ENCODE data around the gene SPAG16.

Gene SPAG16

DNA sequence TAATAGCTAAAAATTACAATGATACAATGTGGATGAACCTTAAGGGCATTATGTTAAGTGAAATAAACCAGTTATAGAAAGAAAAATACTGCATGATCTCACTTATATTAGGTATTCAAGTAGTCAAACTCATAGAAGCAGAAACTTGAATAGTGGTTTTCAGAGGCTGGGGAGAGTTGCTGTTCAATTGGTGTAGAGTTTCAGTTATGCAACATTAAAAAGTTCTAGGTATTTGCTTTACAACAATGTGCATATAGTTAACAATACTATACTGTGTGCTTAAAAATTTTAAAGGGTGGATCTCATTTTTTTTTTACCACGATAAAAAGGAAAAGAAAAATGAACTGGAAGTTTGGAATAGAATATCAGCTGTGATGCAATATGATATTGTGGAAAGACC is 479.1 kb downstream of the SPAG16 start:
- no peak overlapping the region for H3K4me2 ChIP-seq (ENCODE audit: low read length)
- TF ChIP-seq, protein P1, sequence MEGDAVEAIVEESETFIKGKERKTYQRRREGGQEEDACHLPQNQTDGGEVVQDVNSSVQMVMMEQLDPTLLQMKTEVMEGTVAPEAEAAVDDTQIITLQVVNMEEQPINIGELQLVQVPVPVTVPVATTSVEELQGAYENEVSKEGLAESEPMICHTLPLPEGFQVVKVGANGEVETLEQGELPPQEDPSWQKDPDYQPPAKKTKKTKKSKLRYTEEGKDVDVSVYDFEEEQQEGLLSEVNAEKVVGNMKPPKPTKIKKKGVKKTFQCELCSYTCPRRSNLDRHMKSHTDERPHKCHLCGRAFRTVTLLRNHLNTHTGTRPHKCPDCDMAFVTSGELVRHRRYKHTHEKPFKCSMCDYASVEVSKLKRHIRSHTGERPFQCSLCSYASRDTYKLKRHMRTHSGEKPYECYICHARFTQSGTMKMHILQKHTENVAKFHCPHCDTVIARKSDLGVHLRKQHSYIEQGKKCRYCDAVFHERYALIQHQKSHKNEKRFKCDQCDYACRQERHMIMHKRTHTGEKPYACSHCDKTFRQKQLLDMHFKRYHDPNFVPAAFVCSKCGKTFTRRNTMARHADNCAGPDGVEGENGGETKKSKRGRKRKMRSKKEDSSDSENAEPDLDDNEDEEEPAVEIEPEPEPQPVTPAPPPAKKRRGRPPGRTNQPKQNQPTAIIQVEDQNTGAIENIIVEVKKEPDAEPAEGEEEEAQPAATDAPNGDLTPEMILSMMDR (IDR thresholded peaks at IDR 0.05; ENCODE audit: low read length) = no peak
- H2AFZ ChIP-seq (ENCODE audit: low read length) = no peak overlapping the region
- peaks cover 13% of the 10 kb centered on the region for H3K4me1 ChIP-seq (ENCODE audit: insufficient read depth, low read length, severe bottlenecking)
- no peaks in the 10 kb centered on the region for H3K36me3 ChIP-seq (ENCODE audit: insufficient read depth, low read length)
- H3K4me3 ChIP-seq (ENCODE audit: low read depth, low read length, poor library complexity, severe bottlenecking) = no peak overlapping the region
- H3K27me3 ChIP-seq (ENCODE audit: insufficient read depth, low read length) = no peaks in the 10 kb centered on the region
- H4K20me1 ChIP-seq (ENCODE audit: insufficient read depth, low read length) = no peaks in the 10 kb centered on the region
- no peaks in the 10 kb centered on the region for H3F3A ChIP-seq (ENCODE audit: insufficient read depth, low read length)
- no peaks in the 10 kb centered on the region for H3K9me2 ChIP-seq (ENCODE audit: low read depth, low read length)
- no peak overlapping the region for H3K27ac ChIP-seq (ENCODE audit: low read depth, low read length, poor library complexity, severe bottlenecking)
- no peaks in the 10 kb centered on the region for H3K79me2 ChIP-seq (ENCODE audit: insufficient read depth, low read length)
- no peak overlapping the region for H3K9ac ChIP-seq (ENCODE audit: low read length)
- no peaks in the 10 kb centered on the region for H3K9me3 ChIP-seq (ENCODE audit: low read length)

DNA sequence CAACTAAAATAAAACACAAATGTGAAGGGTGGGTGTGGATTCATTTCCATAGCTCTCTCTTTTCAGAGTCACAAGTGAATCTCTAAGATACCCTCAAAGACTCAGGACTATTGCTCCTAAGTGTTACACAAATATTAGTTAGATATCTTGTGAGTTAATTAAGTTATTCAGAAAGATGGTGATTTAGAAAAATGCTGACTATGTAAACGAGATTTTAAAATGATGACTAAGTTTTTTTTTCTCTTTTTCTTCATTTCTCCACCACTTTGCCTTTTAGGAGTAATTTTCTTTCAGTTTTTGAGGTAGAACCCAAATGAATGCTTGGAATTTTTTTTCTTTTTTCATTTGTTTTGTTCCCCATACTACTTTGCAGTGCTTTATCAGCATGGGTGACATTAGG is 479.7 kb downstream of the SPAG16 start:
- Histone ChIP-seq H3K79me2 (ENCODE audit: insufficient read depth, low read length) (no peaks in the 10 kb centered on the region), H3K27ac (ENCODE audit: low read depth, low read length, poor library complexity, severe bottlenecking) (no peak overlapping the region), H2AFZ (ENCODE audit: low read length) (no peak overlapping the region), H3K36me3 (ENCODE audit: insufficient read depth, low read length) (no peaks in the 10 kb centered on the region), H4K20me1 (ENCODE audit: insufficient read depth, low read length) (no peaks in the 10 kb centered on the region), H3K4me2 (ENCODE audit: low read length) (no peak overlapping the region), H3F3A (ENCODE audit: insufficient read depth, low read length) (no peaks in the 10 kb centered on the region), H3K4me1 (ENCODE audit: insufficient read depth, low read length, severe bottlenecking) (peaks cover 13% of the 10 kb centered on the region), H3K9me2 (ENCODE audit: low read depth, low read length) (no peaks in the 10 kb centered on the region), H3K27me3 (ENCODE audit: insufficient read depth, low read length) (no peaks in the 10 kb centered on the region), H3K4me3 (ENCODE audit: low read depth, low read length, poor library complexity, severe bottlenecking) (no peak overlapping the region), H3K9ac (ENCODE audit: low read length) (no peak overlapping the region), H3K9me3 (ENCODE audit: low read length) (no peaks in the 10 kb centered on the region)
- no peak for TF ChIP-seq EZH2 (IDR thresholded peaks at IDR 0.05; ENCODE audit: borderline replicate concordance, low read length)
- TF ChIP-seq, protein P1 (IDR thresholded peaks at IDR 0.05; ENCODE audit: low read length) = no peak

- no peaks in the 10 kb centered on the region for H3K79me2 ChIP-seq (ENCODE audit: insufficient read depth, low read length)
- H3K9ac ChIP-seq (ENCODE audit: low read length) = no peak overlapping the region
- H3K4me1 ChIP-seq (ENCODE audit: insufficient read depth, low read length, severe bottlenecking) = peaks cover 13% of the 10 kb centered on the region
- no peak overlapping the region for H3K4me3 ChIP-seq (ENCODE audit: low read depth, low read length, poor library complexity, severe bottlenecking)
- H3K27ac ChIP-seq (ENCODE audit: low read depth, low read length, poor library complexity, severe bottlenecking) = no peak overlapping the region
- H3K4me2 ChIP-seq (ENCODE audit: low read length) = no peak overlapping the region
- H3F3A ChIP-seq (ENCODE audit: insufficient read depth, low read length) = no peaks in the 10 kb centered on the region
- no peaks in the 10 kb centered on the region for H3K9me3 ChIP-seq (ENCODE audit: low read length)
- TF ChIP-seq, protein P1 (IDR thresholded peaks at IDR 0.05; ENCODE audit: low read length) = no peak
- TF ChIP-seq EZH2 (IDR thresholded peaks at IDR 0.05; ENCODE audit: borderline replicate concordance, low read length) = no peak
- H3K9me2 ChIP-seq (ENCODE audit: low read depth, low read length) = no peaks in the 10 kb centered on the region
- H2AFZ ChIP-seq (ENCODE audit: low read length) = no peak overlapping the region
- no peaks in the 10 kb centered on the region for H4K20me1 ChIP-seq (ENCODE audit: insufficient read depth, low read length)
- H3K36me3 ChIP-seq (ENCODE audit: insufficient read depth, low read length) = no peaks in the 10 kb centered on the region
- no peaks in the 10 kb centered on the region for H3K27me3 ChIP-seq (ENCODE audit: insufficient read depth, low read length)
Measured at GRCh38 chr2:213764849-213765248, 480.6 kb downstream of the SPAG16 start.

Measured in OCI-LY1 (cell line).